Endodermal cell (in vitro differentiated cells): ENCODE results near the gene PTGR3. TPM values are rescaled to one million over a fixed set of nuclear protein-coding genes. Genes with fewer than 3 reads are reported as not detected.

Source experiments
- DNase-seq: peaks from one replicate; pipeline ENCODE4 v3.0.0-alpha.2; 2017
- H3K27ac ChIP-seq: 2 replicates; pipeline ENCODE4 v1.5.1; 2013; ENCODE audit warnings: mild to moderate bottlenecking, low read depth, low read length, moderate library complexity
- H3K27me3 ChIP-seq: 2 replicates; pipeline ENCODE4 v1.6.1; 2013; ENCODE audit warnings: mild to moderate bottlenecking, low read length, moderate library complexity; ENCODE audit not compliant: insufficient read depth, control insufficient read depth, poor library complexity, severe bottlenecking
- H3K36me3 ChIP-seq: 2 replicates; pipeline ENCODE4 v1.7.0; 2013; ENCODE audit warnings: mild to moderate bottlenecking, low read length, moderate library complexity; ENCODE audit not compliant: control insufficient read depth, insufficient read depth
- H3K4me1 ChIP-seq: one replicate; pipeline ENCODE4 v1.7.0; 2013; ENCODE audit warnings: low read length; ENCODE audit not compliant: control insufficient read depth, insufficient read depth
- H3K4me3 ChIP-seq: 2 replicates; pipeline ENCODE4 v1.5.1; 2013; ENCODE audit warnings: mild to moderate bottlenecking, low read length, moderate library complexity
- H3K9ac ChIP-seq: 2 replicates; pipeline ENCODE4 v1.6.1; 2013; ENCODE audit warnings: mild to moderate bottlenecking, low read length, moderate library complexity; ENCODE audit not compliant: poor library complexity, severe bottlenecking; ENCODE audit errors: extremely low read depth
- H3K9me3 ChIP-seq: 2 replicates; pipeline ENCODE4 v1.6.1; 2013; ENCODE audit warnings: mild to moderate bottlenecking, low read length, moderate library complexity; ENCODE audit not compliant: control insufficient read depth
- H3K27ac Mint-ChIP-seq: 2 replicates; pipeline ENCODE4 v1.8.0; 2020; ENCODE audit warnings: mixed read lengths
- H3K27me3 Mint-ChIP-seq: 2 replicates; pipeline ENCODE4 v1.8.0; 2021; ENCODE audit warnings: mild to moderate bottlenecking, mixed read lengths; ENCODE audit not compliant: insufficient read depth
- H3K36me3 Mint-ChIP-seq: 2 replicates; pipeline ENCODE4 v1.8.0; 2020; ENCODE audit warnings: low read depth, mixed read lengths
- H3K4me1 Mint-ChIP-seq: 2 replicates; pipeline ENCODE4 v1.8.0; 2020; ENCODE audit warnings: mixed read lengths
- H3K4me3 Mint-ChIP-seq: 2 replicates; pipeline ENCODE4 v1.8.0; 2020; ENCODE audit warnings: mild to moderate bottlenecking, moderate library complexity, mixed read lengths
- H3K9me3 Mint-ChIP-seq: 2 replicates; pipeline ENCODE4 v1.8.0; 2020; ENCODE audit warnings: mild to moderate bottlenecking, mixed read lengths
- WGBS, 2 experiments: methylation state at CpG; one replicate each; pipeline versions ENCODE4 v1.1.5 to v1.1.7; 2013; ENCODE audit warnings: missing lambda C conversion rate in 2 of 2, mixed read lengths in 1 of 2; ENCODE audit not compliant: insufficient coverage in 1 of 2, insufficient read length in 1 of 2; 5-methylcytosine and 5-hydroxymethylcytosine counted together
- total RNA-seq, 2 donors: library from RNA; stranded (reverse); fragmentation: NEBNext Ultra II Directional in 1 of 2; extraction: Animal tissue kit (Norgen Biotek cat#: 25700) in 1 of 2; gene quantifications; 2 replicates in 1 of 2; 3 replicates in 1 of 2; pipeline ENCODE4 v1.2.1, GENCODE V29; 2021
- TF ChIP-seq, protein P1 (sequence below): fragments of 200-600 bp; sonication (generic); conservative IDR thresholded peaks from 2 replicates; pipeline ENCODE4 v1.5.0; 2021; ENCODE audit warnings: antibody characterized with exemption, mild to moderate bottlenecking

Gene PTGR3
- total RNA-seq, 2 donors from 2014 or later, result 12.2 to 13.3 TPM

DNA sequence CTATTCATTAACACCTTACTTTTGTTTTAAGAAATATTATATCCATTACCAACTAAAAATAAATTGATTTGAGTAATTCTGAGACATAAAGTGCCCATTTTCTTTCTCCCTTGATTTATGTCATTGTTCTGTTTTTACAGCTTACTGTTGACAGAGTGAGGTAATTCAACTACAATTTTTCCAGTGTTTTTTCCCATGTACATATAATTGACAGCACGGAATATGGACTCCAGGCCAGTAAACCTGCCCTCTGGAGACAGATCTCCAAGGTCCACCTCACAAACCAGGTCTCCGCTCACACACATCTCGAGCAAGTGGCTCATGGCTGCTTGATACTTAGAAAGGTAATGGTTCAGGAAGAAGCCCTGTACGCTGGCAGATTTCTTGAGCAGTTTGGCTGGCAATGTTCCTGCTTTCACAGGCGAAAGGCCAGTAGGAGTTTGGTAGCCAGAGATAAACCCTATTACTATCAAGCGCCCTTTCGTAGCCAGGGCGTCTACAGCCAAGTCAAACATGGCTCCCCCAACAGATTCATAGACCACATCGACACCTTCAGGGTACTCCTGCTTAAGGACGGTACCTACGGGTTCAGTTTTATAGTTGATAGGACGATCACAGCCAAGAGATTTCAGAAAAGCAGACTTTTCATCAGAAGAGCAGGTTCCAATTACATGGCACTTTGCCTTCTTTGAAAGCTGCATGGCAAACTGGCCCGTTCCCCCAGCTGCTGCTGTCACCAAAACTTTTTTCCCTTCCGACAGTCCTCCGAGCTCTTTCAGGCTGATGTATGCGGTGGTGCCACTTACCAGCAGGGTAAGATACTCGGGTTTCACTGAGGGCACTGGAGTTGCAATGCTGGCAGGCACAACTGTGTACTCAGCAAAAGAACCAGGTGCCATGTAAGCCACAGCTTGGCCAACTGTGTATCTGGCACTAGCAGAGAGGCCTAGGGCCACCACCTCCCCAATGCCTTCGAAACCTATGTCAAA is 7.4 kb downstream of the PTGR3 start:
- Histone ChIP-seq H3K27me3 (peaks cover 51% of the 10 kb centered on the region), H3K36me3 (no peaks in the 10 kb centered on the region), H3K9me3 (no peaks in the 10 kb centered on the region), H3K4me3 (no peak overlapping the region), H3K27ac (no peak overlapping the region), H3K9ac (no peak overlapping the region), H3K4me1 (no peaks in the 10 kb centered on the region)
- peaks cover 49% of the 10 kb centered on the region for H3K27me3 Mint-ChIP-seq
- no peak for DNase-seq
- TF ChIP-seq, protein P1, sequence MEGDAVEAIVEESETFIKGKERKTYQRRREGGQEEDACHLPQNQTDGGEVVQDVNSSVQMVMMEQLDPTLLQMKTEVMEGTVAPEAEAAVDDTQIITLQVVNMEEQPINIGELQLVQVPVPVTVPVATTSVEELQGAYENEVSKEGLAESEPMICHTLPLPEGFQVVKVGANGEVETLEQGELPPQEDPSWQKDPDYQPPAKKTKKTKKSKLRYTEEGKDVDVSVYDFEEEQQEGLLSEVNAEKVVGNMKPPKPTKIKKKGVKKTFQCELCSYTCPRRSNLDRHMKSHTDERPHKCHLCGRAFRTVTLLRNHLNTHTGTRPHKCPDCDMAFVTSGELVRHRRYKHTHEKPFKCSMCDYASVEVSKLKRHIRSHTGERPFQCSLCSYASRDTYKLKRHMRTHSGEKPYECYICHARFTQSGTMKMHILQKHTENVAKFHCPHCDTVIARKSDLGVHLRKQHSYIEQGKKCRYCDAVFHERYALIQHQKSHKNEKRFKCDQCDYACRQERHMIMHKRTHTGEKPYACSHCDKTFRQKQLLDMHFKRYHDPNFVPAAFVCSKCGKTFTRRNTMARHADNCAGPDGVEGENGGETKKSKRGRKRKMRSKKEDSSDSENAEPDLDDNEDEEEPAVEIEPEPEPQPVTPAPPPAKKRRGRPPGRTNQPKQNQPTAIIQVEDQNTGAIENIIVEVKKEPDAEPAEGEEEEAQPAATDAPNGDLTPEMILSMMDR, result no peak
- no peak overlapping the region for H3K4me3 Mint-ChIP-seq
- H3K9me3 Mint-ChIP-seq, result no peaks in the 10 kb centered on the region
- peaks cover 3% of the 10 kb centered on the region for H3K36me3 Mint-ChIP-seq
- no peak overlapping the region for H3K27ac Mint-ChIP-seq
- WGBS, 2 experiments, result 92 to 96% methylated on average over 16 to 18 of the region's 18 CpGs
- peaks cover 16% of the 10 kb centered on the region for H3K4me1 Mint-ChIP-seq

DNA sequence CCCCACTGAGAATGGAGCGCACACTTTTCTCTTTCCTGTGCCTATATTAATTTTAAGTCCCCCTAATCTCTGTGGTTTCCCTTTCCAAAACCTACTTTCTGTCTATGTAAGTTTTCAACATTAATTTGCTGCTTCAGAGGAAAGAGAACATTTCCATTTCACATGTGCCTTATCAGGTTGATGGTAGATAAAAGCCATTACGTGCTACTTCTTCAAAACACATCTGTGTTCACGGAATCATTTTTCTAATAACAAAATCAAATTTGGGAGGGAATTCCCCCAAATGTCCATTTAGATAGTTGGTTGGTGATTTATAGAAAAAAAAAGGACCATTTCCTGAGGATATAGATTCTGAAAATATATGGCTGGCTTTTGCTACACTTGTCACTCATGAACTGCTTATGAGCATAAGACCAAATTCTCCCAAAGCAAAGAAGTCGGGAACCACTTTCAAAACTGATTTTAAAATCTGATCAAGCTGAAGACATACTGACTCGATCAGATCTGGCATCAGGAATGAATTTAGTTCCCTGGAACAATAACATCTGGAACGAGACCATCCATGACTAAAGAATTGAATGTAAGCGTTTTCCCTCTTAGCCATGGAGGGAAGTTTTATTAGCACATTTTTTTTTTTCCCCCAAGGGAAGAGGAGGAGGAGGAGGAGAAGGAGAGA is 8.2 kb downstream of the PTGR3 start:
- Mint-ChIP-seq H3K4me3 (no peak overlapping the region), H3K27me3 (peaks cover 41% of the 10 kb centered on the region), H3K4me1 (peaks cover 7% of the 10 kb centered on the region), H3K9me3 (no peaks in the 10 kb centered on the region), H3K36me3 (peaks cover 3% of the 10 kb centered on the region), H3K27ac (no peak overlapping the region)
- H3K9ac ChIP-seq, result no peak overlapping the region
- TF ChIP-seq, protein P1, result no peak
- no peak overlapping the region for H3K4me3 ChIP-seq
- peaks cover 43% of the 10 kb centered on the region for H3K27me3 ChIP-seq
- no peak for DNase-seq
- no peaks in the 10 kb centered on the region for H3K36me3 ChIP-seq
- 91 to 100% methylated on average over 4 to 5 of the region's 7 CpGs for WGBS, 2 experiments
- H3K4me1 ChIP-seq, result no peaks in the 10 kb centered on the region
- H3K9me3 ChIP-seq, result no peaks in the 10 kb centered on the region
- H3K27ac ChIP-seq, result no peak overlapping the region

DNA sequence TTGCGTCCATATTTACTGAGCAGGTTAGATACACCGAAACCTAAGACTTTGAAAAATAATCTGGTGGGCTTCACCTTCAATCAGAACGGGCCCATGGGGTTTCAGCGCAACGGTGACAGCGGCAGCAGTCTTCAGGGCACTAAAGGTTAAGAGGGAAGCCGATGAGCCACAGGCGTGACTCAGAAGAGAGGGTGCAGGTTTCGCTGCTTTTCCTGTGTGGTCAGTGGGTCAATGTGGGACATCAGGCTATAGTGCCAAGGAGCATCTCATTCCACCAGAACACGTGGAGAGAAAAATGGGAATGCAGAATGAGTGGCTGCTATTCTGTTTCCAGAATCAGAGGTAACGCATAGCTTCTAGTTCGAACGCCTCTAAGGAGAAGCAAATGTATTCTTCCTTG is 8.9 kb downstream of the PTGR3 start:
- Histone ChIP-seq H3K36me3 (no peaks in the 10 kb centered on the region), H3K4me1 (no peaks in the 10 kb centered on the region), H3K27me3 (peaks cover 36% of the 10 kb centered on the region), H3K9ac (no peak overlapping the region), H3K4me3 (no peak overlapping the region), H3K9me3 (no peaks in the 10 kb centered on the region), H3K27ac (no peak overlapping the region)
- no peak overlapping the region for H3K27ac Mint-ChIP-seq
- TF ChIP-seq, protein P1, result no peak
- no peak overlapping the region for H3K4me3 Mint-ChIP-seq
- DNase-seq, result no peak
- peaks cover 34% of the 10 kb centered on the region for H3K27me3 Mint-ChIP-seq
- H3K9me3 Mint-ChIP-seq, result no peaks in the 10 kb centered on the region
- peaks cover 3% of the 10 kb centered on the region for H3K36me3 Mint-ChIP-seq
- 92 to 94% methylated on average over 12 to 13 of the region's 13 CpGs for WGBS, 2 experiments
- H3K4me1 Mint-ChIP-seq, result peaks cover 2% of the 10 kb centered on the region
